AG09319 (cell line): ENCODE data around the gene SLC17A9.
A peak's percentile ranks its signal among the peaks of the same experiment; 100 is the strongest.

Experiments used
- DNase-seq: peaks from one replicate; pipeline ENCODE4 v3.0.0-alpha.2; 2010; ENCODE audit warnings: low read depth; ENCODE audit errors: extremely low read depth
- CTCF ChIP-seq: IDR thresholded peaks from 2 replicates; pipeline ENCODE4 v1.5.1; 2011; ENCODE audit warnings: low read depth, mild to moderate bottlenecking, inconsistent platforms, low read length, moderate library complexity

SLC17A9 gene

DNA sequence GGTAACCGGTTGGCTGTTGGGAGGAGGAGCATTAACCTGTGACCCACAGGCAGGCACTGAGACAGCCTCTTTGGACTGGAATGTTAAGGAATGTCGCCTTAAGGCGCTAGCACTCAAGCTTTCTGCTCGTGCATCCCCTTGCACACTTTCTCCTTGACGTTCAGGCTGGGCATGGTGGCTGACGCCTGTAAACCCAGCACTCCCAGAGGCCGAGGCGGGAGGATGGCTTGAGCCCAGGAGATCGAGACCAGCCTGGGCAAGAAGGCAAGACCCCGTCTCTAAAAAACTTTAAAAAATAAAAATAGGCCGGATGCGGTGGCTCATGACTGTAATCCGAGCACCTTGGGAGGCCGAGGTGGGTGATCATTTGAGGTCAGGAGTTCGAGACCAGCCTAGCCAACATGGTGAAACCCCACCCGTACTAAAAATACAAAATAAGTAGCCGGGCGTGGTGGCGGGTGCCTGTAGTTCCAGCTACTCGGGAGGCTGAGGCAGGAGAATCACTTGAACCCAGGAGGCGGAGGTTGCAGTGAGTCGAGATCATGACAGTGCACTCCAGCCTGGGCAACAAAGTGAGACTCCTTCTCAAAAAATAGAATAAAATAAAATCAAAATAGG is 16.4 kb upstream of the SLC17A9 start:
- TF ChIP-seq CTCF = no peak
- DNase-seq = no peak

GRCh38 chr20:62937268-62938104 is 15.0 kb upstream of the SLC17A9 start:
- TF ChIP-seq CTCF = no peak
- DNase-seq = peak; percentile 90

DNA sequence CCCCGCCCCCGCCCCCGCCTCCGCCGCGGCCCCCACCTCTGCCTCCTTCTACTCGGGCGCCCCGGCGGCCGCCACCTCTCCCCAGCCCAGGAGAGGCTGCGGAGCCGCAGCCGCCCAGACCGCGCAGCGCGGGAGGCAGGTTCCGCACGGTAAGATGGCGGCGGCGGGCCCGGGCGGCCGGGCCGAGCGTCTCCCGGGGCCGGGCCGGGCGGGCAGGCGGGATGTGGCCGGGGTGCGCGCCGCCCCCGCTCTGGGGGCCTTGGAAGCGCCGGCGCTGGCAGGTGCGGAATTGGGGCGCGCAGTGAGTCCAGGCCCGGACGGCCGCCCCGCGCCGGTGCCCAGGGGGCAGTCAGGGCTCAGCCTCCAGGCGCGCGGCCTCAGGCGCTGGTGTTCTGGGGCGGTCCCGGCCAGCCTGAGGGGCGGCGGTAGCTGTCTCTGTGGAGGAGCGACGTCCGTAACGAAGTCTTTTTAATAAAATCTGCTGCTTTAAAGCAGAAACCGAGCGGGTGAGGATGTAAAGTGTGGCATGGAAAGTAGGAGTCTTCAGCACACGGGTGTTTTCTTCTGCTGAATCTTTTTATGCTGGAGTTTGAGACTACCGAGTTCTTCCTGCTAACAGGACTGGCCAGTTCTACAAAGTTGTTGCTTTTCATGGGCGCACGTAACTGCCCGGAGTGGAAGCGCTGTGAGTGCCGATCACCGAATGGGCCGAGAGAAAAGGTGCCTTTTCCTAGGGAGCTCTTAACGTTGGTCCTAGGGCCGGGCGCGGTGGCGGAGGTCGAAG is 14.2 kb upstream of the SLC17A9 start, which contains the start of gene GID8:
Gene GID8 (plus strand): TSS at position 43 of the 784 bp plus-strand sequence. CDS start 3,356 bp downstream, outside the sequence.
- no peak for DNase-seq
- TF ChIP-seq CTCF = no peak

GRCh38 chr20:62940875-62941274 is 11.6 kb upstream of the SLC17A9 start:
- no peak for TF ChIP-seq CTCF
- DNase-seq = no peak

DNA sequence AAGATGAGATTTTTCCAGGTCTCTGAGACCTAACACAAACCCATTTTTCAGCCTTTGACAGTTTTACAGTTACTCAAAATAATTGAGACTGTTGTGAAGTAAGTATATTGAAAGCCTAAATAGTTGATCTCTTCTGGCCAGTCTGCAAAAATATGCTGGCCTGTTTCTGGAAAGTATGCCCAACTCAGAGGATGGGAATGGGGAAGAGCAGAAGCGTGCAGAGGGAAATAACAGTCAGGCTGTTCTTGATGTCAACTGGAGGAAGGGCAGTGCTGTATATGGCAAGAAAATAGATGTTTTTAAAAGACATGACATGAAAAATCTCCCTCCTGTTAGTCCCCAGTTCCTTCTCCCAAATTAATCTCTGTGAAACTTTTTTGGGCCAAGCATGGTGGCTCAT is 10.7 kb upstream of the SLC17A9 start:
- DNase-seq = no peak

GRCh38 chr20:62942456-62942855 is 10.1 kb upstream of the SLC17A9 start:
- no peak for TF ChIP-seq CTCF
- no peak for DNase-seq

More for the DNA sequence above, 10.7 kb upstream of the SLC17A9 start:
- no peak for TF ChIP-seq CTCF
